SK-N-SH (cell line): ENCODE data around the gene AGRP. TPM values are rescaled to one million over a fixed set of nuclear protein-coding genes. Genes with fewer than 3 reads are reported as not detected.

Experiments used
- CTCF ChIA-PET: fragments of 300-600, 350-600 bp; formaldehyde crosslinking; extraction: SDS; loops from one replicate; lab custom pipeline; 2021; lab: Yijun Ruan, JAX
- POLR2A ChIA-PET: fragments of 350-600 bp; sonication (Branson Sonifier 250); formaldehyde crosslinking; extraction: SDS; loops from one replicate; lab custom pipeline; 2020; ENCODE audit warnings: antibody characterized with exemption, inconsistent platforms; lab: Yijun Ruan, JAX
- DNase-seq: peaks from one replicate; pipeline ENCODE4 v3.0.0; 2012
- H2AFZ ChIP-seq: fragments of 200-600 bp; sonication (generic); 2 replicates; pipeline ENCODE4 v1.8.1; 2016; ENCODE audit warnings: antibody characterized with exemption, mild to moderate bottlenecking, low read depth
- H3F3A ChIP-seq: fragments of 200-600 bp; sonication (generic); replicated peaks from 2 replicates; pipeline ENCODE3; 2016; ENCODE audit warnings: antibody characterized with exemption, mild to moderate bottlenecking; ENCODE audit not compliant: insufficient read depth
- H3K27ac ChIP-seq, 2 experiments: fragments of 200-500 bp in 1 of 2; fragments of 200-600 bp in 1 of 2; sonication (Bioruptor generic) in 1 of 2; sonication (generic), shearing (Covaris generic) in 1 of 2; 2 replicates each; pipeline versions ENCODE4 v1.5.1 to v1.6.1; 2014 to 2016; ENCODE audit warnings: low read depth in 2 of 2, inconsistent platforms in 1 of 2, low read length in 1 of 2, mild to moderate bottlenecking in 1 of 2, mixed read lengths in 1 of 2
- H3K27me3 ChIP-seq: fragments of 200-600 bp; sonication (generic), shearing (Covaris generic); 2 replicates; pipeline ENCODE4 v1.6.1; 2016; ENCODE audit warnings: mixed run types; ENCODE audit not compliant: insufficient read depth
- H3K36me3 ChIP-seq, 2 experiments: fragments of 200-500 bp in 1 of 2; fragments of 200-600 bp in 1 of 2; sonication (Bioruptor generic) in 1 of 2; sonication (generic) in 1 of 2; replicated peaks in 1 of 2; 2 replicates each; pipeline versions ENCODE3 to v1.5.1; 2014 to 2016; ENCODE audit warnings: low read length in 1 of 2, mild to moderate bottlenecking in 1 of 2; ENCODE audit not compliant: insufficient read depth in 2 of 2, control insufficient read depth in 1 of 2
- H3K4me1 ChIP-seq, 2 experiments: fragments of 200-500 bp in 1 of 2; fragments of 200-600 bp in 1 of 2; sonication (Bioruptor generic) in 1 of 2; sonication (generic), shearing (Covaris generic) in 1 of 2; 2 replicates each; pipeline versions ENCODE4 v1.5.1 to v1.6.1; 2014 to 2016; ENCODE audit warnings: low read depth in 1 of 2, low read length in 1 of 2, mixed run types in 1 of 2; ENCODE audit not compliant: insufficient read depth in 2 of 2, control insufficient read depth in 1 of 2
- H3K4me2 ChIP-seq: fragments of 200-600 bp; sonication (generic), shearing (Covaris generic); 2 replicates; pipeline ENCODE4 v1.6.1; 2017; ENCODE audit warnings: mixed run types
- H3K4me3 ChIP-seq, 2 experiments: fragments of 200-500 bp in 1 of 2; fragments of 200-600 bp in 1 of 2; sonication (Bioruptor generic) in 1 of 2; sonication (generic), shearing (Covaris generic) in 1 of 2; 2 replicates each; pipeline versions ENCODE4 v1.5.1 to v1.8.1; 2014 to 2016; ENCODE audit warnings: low read depth in 2 of 2, inconsistent platforms in 1 of 2, low read length in 1 of 2, mild to moderate bottlenecking in 1 of 2, mixed read lengths in 1 of 2, moderate library complexity in 1 of 2
- H3K79me2 ChIP-seq: fragments of 200-600 bp; sonication (generic); 2 replicates; pipeline ENCODE4 v1.8.1; 2017; ENCODE audit warnings: mild to moderate bottlenecking; ENCODE audit not compliant: insufficient read depth
- H3K9ac ChIP-seq: fragments of 200-600 bp; sonication (generic); 2 replicates; pipeline ENCODE4 v1.6.1; 2017; ENCODE audit warnings: mixed run types
- H3K9me2 ChIP-seq: fragments of 200-600 bp; sonication (generic); 2 replicates; pipeline ENCODE4 v1.6.1; 2017; ENCODE audit warnings: mixed run types
- H3K9me3 ChIP-seq: fragments of 200-600 bp; sonication (generic); 2 replicates; pipeline ENCODE4 v1.6.1; 2017; ENCODE audit warnings: mixed run types, mild to moderate bottlenecking, moderate library complexity
- H4K20me1 ChIP-seq: fragments of 200-600 bp; sonication (generic); 2 replicates; pipeline ENCODE4 v1.6.1; 2017; ENCODE audit warnings: mild to moderate bottlenecking, mixed run types; ENCODE audit not compliant: insufficient read depth
- EZH2phosphoT487 ChIP-seq: fragments of 200-600 bp; sonication (generic); IDR thresholded peaks from 2 replicates; pipeline ENCODE4 v1.6.1; 2017; ENCODE audit warnings: low read depth, mixed run types, mild to moderate bottlenecking, antibody characterized with exemption, moderate library complexity, borderline replicate concordance
- FOSL2 ChIP-seq: IDR thresholded peaks from 2 replicates; pipeline ENCODE4 v1.4.0; 2012; ENCODE audit warnings: low read depth, mild to moderate bottlenecking, moderate library complexity, borderline replicate concordance
- GATA2 ChIP-seq: sonication (generic); formaldehyde crosslinking; IDR thresholded peaks from 2 replicates; pipeline ENCODE4 v1.5.0; 2020; ENCODE audit warnings: mild to moderate bottlenecking, missing genetic modification reagents
- JUND ChIP-seq: IDR thresholded peaks from 2 replicates; pipeline ENCODE4 v1.4.0; 2012
- NFIC ChIP-seq: IDR thresholded peaks from 2 replicates; pipeline ENCODE4 v1.4.0; 2012; ENCODE audit warnings: borderline replicate concordance
- SIN3A ChIP-seq: IDR thresholded peaks from 2 replicates; pipeline ENCODE4 v1.6.1; 2012; ENCODE audit warnings: low read depth, mild to moderate bottlenecking, low read length, moderate library complexity, borderline replicate concordance
- TCF12 ChIP-seq: IDR thresholded peaks from 2 replicates; pipeline ENCODE4 v1.4.0; 2012
- TEAD4 ChIP-seq: IDR thresholded peaks from 2 replicates; pipeline ENCODE4 v1.4.0; 2012; ENCODE audit warnings: mild to moderate bottlenecking, borderline replicate concordance; ENCODE audit not compliant: insufficient read depth
- WGBS: methylation state at CpG from one replicate; pipeline ENCODE4 v1.1.6; 2017; ENCODE audit warnings: low lambda C conversion rate; 5-methylcytosine and 5-hydroxymethylcytosine counted together
- polyA plus RNA-seq, 3 experiments: library from polyadenylated mRNA; depleted of rRNA; stranded (reverse); fragments of >200 nt; gene quantifications; 2 replicates each; pipeline ENCODE4 v1.2.3, GENCODE V29; 2012
- TF ChIP-seq, protein P1 (sequence below): IDR thresholded peaks from 2 replicates; pipeline ENCODE4; 2012
- TF ChIP-seq, protein P2 (sequence below): fragments of 150-350 bp; IDR thresholded peaks from 2 replicates; pipeline ENCODE4 v1.6.1; 2016; ENCODE audit warnings: mild to moderate bottlenecking, low read depth, low read length
- TF ChIP-seq, protein P3 (sequence below): IDR thresholded peaks from 2 replicates; pipeline ENCODE4 v1.4.0; 2012; ENCODE audit warnings: low read depth, borderline replicate concordance

Gene AGRP
- polyA plus RNA-seq, 1 of the 3 experiments (the other 2 are of a cell fraction): not detected

DNA sequence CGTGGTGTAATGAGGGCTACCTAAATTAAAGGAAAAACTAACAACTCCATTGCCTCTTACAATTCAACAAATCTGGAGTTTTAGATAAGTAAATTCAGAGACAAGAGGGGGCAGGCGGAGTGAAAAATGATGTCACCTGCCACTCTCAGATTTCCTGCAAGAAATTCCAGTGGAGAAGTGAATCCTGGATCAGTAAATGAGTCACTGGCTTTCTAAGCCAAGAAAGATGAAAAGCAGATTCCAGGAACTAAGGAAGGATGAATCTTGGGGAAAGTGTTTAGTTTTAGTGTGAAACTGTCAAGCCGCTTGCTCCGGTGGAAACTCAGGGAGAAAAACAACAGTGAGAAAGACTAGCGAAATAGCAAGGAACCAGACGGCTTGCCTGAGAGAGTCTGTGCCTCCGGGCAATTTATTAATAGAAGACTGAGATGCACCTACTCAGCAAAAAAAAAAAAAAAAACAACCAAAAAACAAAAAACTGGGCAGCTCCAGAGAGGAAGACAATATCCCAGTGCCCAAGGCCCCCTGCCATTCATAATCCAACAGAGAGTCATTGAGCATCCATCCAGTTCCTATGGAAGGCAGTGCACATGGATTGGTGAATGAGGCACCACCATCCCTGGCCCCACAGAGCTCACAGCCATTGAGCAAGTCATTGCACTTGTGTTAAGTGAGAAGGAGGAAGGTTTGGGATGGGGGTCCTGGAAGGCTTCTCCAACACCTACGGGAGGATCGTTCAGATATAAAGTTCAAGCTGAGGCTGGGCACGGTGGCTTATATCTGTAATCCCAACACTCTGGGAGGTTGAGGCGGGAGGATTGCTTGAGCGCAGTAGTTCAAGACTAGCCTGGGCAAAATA lies 33.2 kb upstream of the AGRP start:
- Histone ChIP-seq H3K9me3 (no peaks in the 10 kb centered on the region), H3K79me2 (no peaks in the 10 kb centered on the region), H3F3A (peaks cover 22% of the 10 kb centered on the region), H2AFZ (peak overlapping the region; percentile 60; the same call in 1 of the 2 replicates), H3K4me2 (peak overlapping the region; percentile 72), H4K20me1 (no peaks in the 10 kb centered on the region), H3K4me3 (peak overlapping the region in 1 of 2 experiments; percentile 44; a peak in 1 of 4 replicates), H3K36me3 (no peaks in the 10 kb centered on the region), H3K9me2 (no peaks in the 10 kb centered on the region), H3K9ac (peak overlapping the region; percentile 36; the same call in 1 of the 2 replicates), H3K27ac (peak overlapping the region; percentile 2 to 78; a peak in 3 of 4 replicates), H3K27me3 (no peaks in the 10 kb centered on the region), H3K4me1 (peaks cover 0 to 11% of the 10 kb centered on the region in 2 experiments; a peak in 2 of 4 replicates)
- WGBS: 60% methylated on average over 12 of the region's 12 CpGs
- ChIA-PET CTCF (interaction anchor here (1.1 to 5.9 kb wide), 12 partner anchors 10 to 256 kb away, joined by 3 to 104 read pairs (median 12); partner anchors contain the start of genes ATP6V0D1, C16orf86, CARMIL2 and ENKD1), POLR2A (no interaction called here)
- TF ChIP-seq FOSL2 (peak; percentile 84), EZH2phosphoT487 (no peak), TEAD4 (0 out of 2 replicates have a peak, but pooled peaks have one; percentile 34), NFIC (peak; percentile 62; the same call in 1 of the 2 replicates), TCF12 (peak; percentile 86), JUND (peak; percentile 82; the same call in 1 of the 2 replicates), GATA2 (CRISPR knock-in tag) (no peak), SIN3A (no peak)
- TF ChIP-seq, protein P1, sequence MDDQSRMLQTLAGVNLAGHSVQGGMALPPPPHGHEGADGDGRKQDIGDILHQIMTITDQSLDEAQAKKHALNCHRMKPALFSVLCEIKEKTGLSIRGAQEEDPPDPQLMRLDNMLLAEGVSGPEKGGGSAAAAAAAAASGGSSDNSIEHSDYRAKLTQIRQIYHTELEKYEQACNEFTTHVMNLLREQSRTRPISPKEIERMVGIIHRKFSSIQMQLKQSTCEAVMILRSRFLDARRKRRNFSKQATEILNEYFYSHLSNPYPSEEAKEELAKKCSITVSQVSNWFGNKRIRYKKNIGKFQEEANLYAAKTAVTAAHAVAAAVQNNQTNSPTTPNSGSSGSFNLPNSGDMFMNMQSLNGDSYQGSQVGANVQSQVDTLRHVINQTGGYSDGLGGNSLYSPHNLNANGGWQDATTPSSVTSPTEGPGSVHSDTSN: peak; percentile 92
- TF ChIP-seq, protein P2, sequence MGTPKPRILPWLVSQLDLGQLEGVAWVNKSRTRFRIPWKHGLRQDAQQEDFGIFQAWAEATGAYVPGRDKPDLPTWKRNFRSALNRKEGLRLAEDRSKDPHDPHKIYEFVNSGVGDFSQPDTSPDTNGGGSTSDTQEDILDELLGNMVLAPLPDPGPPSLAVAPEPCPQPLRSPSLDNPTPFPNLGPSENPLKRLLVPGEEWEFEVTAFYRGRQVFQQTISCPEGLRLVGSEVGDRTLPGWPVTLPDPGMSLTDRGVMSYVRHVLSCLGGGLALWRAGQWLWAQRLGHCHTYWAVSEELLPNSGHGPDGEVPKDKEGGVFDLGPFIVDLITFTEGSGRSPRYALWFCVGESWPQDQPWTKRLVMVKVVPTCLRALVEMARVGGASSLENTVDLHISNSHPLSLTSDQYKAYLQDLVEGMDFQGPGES: no peak
- TF ChIP-seq, protein P3, sequence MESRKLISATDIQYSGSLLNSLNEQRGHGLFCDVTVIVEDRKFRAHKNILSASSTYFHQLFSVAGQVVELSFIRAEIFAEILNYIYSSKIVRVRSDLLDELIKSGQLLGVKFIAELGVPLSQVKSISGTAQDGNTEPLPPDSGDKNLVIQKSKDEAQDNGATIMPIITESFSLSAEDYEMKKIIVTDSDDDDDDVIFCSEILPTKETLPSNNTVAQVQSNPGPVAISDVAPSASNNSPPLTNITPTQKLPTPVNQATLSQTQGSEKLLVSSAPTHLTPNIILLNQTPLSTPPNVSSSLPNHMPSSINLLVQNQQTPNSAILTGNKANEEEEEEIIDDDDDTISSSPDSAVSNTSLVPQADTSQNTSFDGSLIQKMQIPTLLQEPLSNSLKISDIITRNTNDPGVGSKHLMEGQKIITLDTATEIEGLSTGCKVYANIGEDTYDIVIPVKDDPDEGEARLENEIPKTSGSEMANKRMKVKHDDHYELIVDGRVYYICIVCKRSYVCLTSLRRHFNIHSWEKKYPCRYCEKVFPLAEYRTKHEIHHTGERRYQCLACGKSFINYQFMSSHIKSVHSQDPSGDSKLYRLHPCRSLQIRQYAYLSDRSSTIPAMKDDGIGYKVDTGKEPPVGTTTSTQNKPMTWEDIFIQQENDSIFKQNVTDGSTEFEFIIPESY: no peak
- no peak for DNase-seq
